Right atrium auricular region (tissue), 2 donors: ENCODE measurements around the gene ZP3. TPM values are rescaled to one million over a fixed set of nuclear protein-coding genes. Genes with fewer than 3 reads are reported as not detected.
"Not testable (repeated sequence)": the region's sequence is repeated elsewhere in the genome, so short reads cannot be mapped to it uniquely, and the experiment has no call there.

Source experiments
- DNase-seq: peaks from one replicate; pipeline ENCODE4 v3.0.0-alpha.2; 2019; ENCODE audit warnings: low spot score
- H3K27ac ChIP-seq, 2 donors: fragments of 200-600 bp; sonication (generic); 1 replicate in 1 of 2; 2 replicates in 1 of 2; pipeline ENCODE4 v1.5.1; 2016 to 2019
- H3K27me3 ChIP-seq, 2 donors: fragments of 200-600 bp; sonication (generic); one replicate each; pipeline versions ENCODE4 v1.5.1 to v1.6.0; 2017 to 2019
- H3K36me3 ChIP-seq: fragments of 200-600 bp; sonication (generic); one replicate; pipeline ENCODE4 v1.5.1; 2016
- H3K4me1 ChIP-seq, 2 donors: fragments of 200-600 bp; sonication (generic); one replicate each; pipeline versions ENCODE4 v1.5.1 to v1.6.0; 2017 to 2019
- H3K4me3 ChIP-seq, 2 donors: fragments of 200-600 bp; sonication (generic); 1 replicate in 1 of 2; 2 replicates in 1 of 2; pipeline ENCODE4 v1.5.1; 2017 to 2019; ENCODE audit warnings: mild to moderate bottlenecking in 1 of 2, moderate library complexity in 1 of 2
- H3K9me3 ChIP-seq, 2 donors: fragments of 200-600 bp; sonication (generic); one replicate each; pipeline ENCODE4 v1.5.1; 2019
- total RNA-seq, 2 donors: library from RNA; depleted of rRNA; stranded (reverse); fragments of >200 nt; gene quantifications; one replicate each; pipeline ENCODE4 v1.1.0, GENCODE V29; 2016

ZP3 gene
- total RNA-seq, 2 donors from 2014 or later = 2.4 to 3.4 TPM

DNA sequence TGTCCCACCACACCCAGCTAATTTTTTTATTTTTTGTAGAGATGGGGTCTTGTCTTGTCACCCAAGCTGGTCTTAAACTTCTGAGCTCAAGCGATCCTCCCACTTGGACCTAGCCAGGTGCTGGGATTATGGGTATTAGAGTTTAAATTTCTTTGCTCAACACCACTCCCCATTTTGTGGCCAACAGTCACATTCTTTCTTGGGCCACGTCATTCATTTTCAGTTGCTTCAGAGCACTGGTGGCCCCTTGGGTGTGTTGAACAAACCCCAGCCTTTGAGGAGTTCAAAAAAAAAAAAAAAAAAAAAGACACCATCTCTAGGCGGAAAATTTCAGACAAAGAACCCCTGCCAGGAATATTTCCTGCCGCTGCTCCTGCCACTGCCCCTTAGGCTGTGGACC, 32.3 kb downstream of the ZP3 start:
- not testable (repeated sequence) for H3K9me3 ChIP-seq, H3K27me3 ChIP-seq, DNase-seq, H3K27ac ChIP-seq, H3K36me3 ChIP-seq, H3K4me1 ChIP-seq, H3K4me3 ChIP-seq

- not testable (repeated sequence) for H3K4me1 ChIP-seq, DNase-seq, H3K4me3 ChIP-seq, H3K36me3 ChIP-seq, H3K9me3 ChIP-seq, H3K27ac ChIP-seq, H3K27me3 ChIP-seq
These were observed 33.8 kb downstream of the ZP3 start for GRCh38 chr7:76458504-76458903.

GRCh38 chr7:76460767-76461166, 36.0 kb downstream of the ZP3 start:
- not testable (repeated sequence) for H3K27me3 ChIP-seq, H3K36me3 ChIP-seq, H3K9me3 ChIP-seq, H3K4me1 ChIP-seq, DNase-seq, H3K4me3 ChIP-seq, H3K27ac ChIP-seq

GRCh38 chr7:76461464-76462101, 36.8 kb downstream of the ZP3 start, which contains the start of gene DTX2:
TSS of gene DTX2 (plus strand) at chr7:76461709. CDS start at chr7:76480510, 18,801 bp downstream.
- not testable (repeated sequence) for H3K27me3 ChIP-seq, H3K36me3 ChIP-seq, H3K9me3 ChIP-seq, H3K4me1 ChIP-seq, DNase-seq
- Histone ChIP-seq H3K27ac (peak within 1 kb of the TSS; percentile 62 to 69), H3K4me3 (peak within 1 kb of the TSS; percentile 60 to 74)

DNA sequence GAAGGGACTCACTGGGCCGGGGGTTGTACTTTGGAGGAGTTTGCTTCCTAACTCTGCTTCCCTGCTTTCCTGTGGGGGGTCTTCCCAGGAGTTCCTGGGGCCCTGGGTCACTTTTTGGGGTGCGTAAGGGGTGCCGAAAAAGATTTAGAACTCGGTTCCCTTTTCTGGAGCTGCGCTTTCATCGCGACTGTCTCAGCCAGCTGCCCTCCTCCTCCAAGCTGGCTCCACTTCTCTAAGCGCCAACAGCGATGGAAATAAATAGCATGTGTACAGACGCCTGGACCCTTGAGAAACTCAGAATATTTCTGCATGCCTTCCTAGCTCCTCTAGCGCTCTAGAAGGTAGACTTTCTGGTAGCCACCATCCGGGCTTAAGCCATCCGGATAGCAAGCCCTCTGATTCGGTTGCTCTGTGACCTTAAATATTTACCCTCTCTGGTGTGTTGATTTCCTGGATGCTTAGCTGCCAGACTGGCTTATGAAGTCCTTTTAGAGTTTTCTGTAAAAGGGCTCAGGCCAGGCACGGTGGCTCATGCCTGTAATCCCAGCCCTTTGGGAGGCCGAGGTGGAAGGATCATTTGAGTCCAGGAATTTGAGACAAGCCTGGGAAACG, 37.6 kb downstream of the ZP3 start:
- H3K36me3 ChIP-seq, H3K9me3 ChIP-seq, H3K4me1 ChIP-seq, H3K27me3 ChIP-seq, H3K4me3 ChIP-seq, H3K27ac ChIP-seq, DNase-seq: not testable (repeated sequence)

DNA sequence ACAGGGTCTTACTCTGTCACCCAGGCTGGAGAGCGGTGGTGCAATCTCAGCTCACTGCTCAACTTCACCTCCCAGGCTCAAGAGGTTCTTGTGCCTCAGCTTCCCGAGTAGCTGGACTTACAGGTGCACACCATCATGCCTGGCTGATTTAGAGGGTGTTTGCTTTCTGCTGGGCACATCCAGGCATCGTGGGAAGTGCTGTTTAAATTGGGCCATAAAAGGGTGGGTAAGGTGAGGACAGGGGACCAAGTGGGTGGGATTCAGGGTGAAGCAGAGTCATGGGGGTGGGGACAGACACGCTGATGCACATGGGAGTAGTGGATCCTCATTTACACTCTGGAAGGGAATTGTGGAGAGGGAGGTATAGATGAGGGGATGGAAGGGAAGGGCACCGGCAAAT, 40.2 kb downstream of the ZP3 start:
- not testable (repeated sequence) for H3K36me3 ChIP-seq, H3K27me3 ChIP-seq, H3K4me1 ChIP-seq, H3K4me3 ChIP-seq, DNase-seq, H3K27ac ChIP-seq, H3K9me3 ChIP-seq

DNA sequence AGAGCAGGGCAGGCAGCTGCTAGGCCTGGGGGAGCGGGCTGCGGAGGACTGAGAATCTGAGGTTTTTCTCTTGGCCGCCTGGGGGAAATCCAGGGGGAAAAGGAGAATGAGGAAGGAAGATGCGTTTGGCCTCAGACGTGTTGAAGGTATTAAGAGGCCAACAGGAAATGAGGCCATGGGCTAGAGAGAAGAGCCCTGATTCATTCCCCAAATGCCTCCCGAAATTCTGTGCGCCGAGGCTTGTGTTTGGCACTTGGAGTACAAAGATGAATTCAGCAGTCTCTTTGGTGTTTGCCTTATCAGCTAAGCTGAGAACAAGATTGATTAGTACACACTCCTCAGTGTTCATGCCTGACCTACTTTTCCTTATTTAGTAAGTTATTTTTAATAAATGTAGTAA, 41.2 kb downstream of the ZP3 start:
- H3K27me3 ChIP-seq, H3K4me3 ChIP-seq, H3K36me3 ChIP-seq, H3K9me3 ChIP-seq, H3K4me1 ChIP-seq, DNase-seq: not testable (repeated sequence)
- H3K27ac ChIP-seq = peak overlapping the region in 1 of 2 donors; percentile 52

DNA sequence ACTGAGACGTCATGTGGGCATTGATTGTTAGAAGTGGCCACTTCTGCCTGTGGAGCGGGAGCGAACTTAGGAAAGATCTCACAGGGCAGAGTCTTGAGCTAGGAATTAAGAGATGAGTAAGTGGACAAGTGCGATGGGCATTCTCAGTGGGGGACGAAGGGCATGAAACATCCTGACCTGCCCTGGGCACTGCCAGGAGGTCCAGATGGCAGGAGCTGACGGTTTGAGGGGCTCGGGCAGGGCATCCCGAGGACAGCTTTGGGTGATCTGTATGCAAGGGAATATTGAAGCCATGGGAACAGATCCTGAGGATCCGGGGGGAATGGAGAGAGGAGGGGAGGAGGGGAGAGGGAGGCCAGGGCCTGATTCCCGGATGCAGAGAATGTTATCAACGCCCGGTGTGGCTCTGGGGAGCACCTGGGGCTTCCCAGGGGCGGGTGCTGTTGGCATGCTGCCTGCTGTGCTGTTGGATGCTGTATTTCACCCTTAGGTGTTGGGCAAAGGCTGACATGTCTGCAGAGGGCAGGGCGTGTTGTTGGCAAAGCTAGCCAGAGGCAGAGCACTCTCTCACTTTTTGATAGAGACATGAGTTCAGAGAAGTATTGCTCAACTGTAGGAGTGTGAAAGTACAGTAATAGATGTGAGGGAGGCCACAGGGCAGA, 43.1 kb downstream of the ZP3 start:
- H3K4me1 ChIP-seq, H3K4me3 ChIP-seq, H3K36me3 ChIP-seq, H3K27ac ChIP-seq, H3K9me3 ChIP-seq, H3K27me3 ChIP-seq: not testable (repeated sequence)
- peak; percentile 63 for DNase-seq

DNA sequence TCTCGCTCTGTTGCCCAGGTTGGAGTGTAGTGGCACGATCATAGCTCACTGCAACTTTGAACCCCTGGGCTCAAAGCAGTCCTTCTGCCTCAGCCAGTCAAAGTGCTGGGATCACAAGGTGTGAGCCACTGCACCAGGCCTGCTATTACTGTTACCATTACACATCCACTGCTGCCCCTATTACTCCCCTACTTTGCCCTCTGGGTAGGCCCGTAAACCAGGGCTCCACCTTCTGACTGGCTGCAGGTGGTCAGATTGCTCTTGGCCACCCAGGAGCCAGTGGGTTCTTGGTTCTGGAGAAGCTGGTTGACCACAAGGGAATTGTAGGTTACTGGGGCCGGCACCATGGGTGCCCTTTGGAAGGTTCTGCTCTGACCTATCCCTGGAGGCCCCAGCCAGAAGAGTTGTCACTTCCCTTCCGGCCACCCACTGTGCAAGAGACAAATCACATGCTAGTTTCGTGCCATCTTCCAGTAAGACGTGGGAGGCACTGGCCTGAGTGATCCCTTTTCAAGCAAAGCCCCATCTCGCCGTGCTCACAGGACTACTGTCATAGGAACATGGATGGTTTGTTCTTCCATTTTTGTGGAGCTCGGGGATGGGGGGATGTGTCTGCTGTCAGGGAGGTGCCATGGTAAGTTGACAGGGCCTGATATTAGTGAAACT, 46.9 kb downstream of the ZP3 start:
- H3K27me3 ChIP-seq, DNase-seq, H3K9me3 ChIP-seq, H3K36me3 ChIP-seq, H3K4me1 ChIP-seq, H3K4me3 ChIP-seq, H3K27ac ChIP-seq: not testable (repeated sequence)

- H3K27ac ChIP-seq, H3K4me1 ChIP-seq, H3K4me3 ChIP-seq, H3K36me3 ChIP-seq, H3K27me3 ChIP-seq, H3K9me3 ChIP-seq, DNase-seq: not testable (repeated sequence)
These were observed 48.3 kb downstream of the ZP3 start for GRCh38 chr7:76473097-76473496.

DNA sequence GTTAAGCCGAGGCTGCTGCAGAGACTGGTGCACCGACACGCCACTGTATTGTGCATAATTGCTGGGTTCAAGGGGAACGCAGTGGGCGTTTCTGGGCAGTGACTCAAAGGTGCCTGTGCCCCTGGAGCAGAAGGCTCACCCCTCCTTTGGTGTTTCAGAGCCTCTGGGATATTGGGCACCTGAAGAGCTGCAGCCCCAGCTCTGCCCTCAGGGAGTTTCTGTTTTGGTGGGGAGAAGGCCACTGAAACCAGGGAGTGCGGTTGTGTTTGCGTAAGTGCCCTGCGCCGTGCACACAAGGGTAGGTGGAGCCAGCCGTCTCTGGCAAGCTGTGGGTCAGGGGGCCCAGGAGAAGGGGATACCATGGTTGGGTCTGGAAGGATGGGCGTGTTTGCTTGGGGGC, 51.5 kb downstream of the ZP3 start:
- H3K36me3 ChIP-seq, H3K27me3 ChIP-seq, H3K27ac ChIP-seq, H3K9me3 ChIP-seq, H3K4me3 ChIP-seq, DNase-seq, H3K4me1 ChIP-seq: not testable (repeated sequence)

- H3K36me3 ChIP-seq, H3K9me3 ChIP-seq, H3K27ac ChIP-seq, H3K4me1 ChIP-seq, H3K4me3 ChIP-seq, H3K27me3 ChIP-seq, DNase-seq: not testable (repeated sequence)
These were observed 52.2 kb downstream of the ZP3 start for GRCh38 chr7:76476742-76477474.

- not testable (repeated sequence) for H3K27ac ChIP-seq, H3K27me3 ChIP-seq, H3K9me3 ChIP-seq, H3K4me1 ChIP-seq, H3K4me3 ChIP-seq, DNase-seq
- H3K36me3 ChIP-seq = peaks cover 11% of the 10 kb centered on the region
These were observed 54.9 kb downstream of the ZP3 start for GRCh38 chr7:76479628-76480027.

DNA sequence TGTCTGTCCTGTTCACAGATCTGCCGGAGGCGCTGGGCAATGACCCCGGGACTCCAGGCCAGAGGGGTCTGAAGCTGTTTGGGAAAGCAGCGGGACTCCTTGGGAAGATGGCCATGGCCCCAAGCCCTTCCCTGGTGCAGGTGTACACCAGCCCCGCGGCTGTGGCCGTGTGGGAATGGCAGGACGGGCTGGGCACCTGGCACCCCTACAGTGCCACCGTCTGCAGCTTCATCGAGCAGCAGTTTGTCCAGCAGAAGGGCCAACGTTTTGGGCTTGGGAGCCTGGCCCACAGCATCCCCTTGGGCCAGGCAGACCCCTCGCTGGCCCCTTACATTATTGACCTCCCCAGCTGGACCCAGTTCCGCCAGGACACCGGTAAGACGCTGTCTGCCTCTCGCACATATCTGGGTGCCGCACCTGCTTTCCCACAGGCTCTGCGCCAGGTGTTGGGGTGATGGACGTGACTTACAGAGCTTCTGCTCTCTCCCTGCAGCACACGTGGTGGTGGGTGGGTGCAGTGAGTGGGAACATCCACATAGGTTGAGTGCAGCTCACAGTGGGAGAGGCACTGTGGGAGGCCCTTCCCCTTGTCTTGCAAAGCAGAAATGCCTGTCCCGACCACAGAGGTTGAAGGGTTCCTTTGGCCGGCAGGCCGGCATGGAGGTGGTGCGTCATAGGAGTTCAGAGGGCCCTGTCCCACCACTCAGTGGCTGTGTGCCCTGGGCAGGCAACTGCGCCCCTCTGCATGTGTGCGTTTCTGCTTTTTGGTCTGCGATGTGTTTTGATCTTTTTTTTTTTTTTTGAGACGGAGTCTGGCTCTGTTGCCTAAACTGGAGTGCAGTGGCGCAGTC, 55.9 kb downstream of the ZP3 start:
- H3K36me3 ChIP-seq = peaks cover 11% of the 10 kb centered on the region
- not testable (repeated sequence) for H3K9me3 ChIP-seq, H3K4me3 ChIP-seq, DNase-seq, H3K27me3 ChIP-seq, H3K27ac ChIP-seq, H3K4me1 ChIP-seq
